GM21528 (cell line): ENCODE measurements around the gene IL23R.
"Not testable (repeated sequence)": the region's sequence is repeated elsewhere in the genome, so short reads cannot be mapped to it uniquely, and the experiment has no call there.

Experiments
- ATAC-seq: cut with Tn5 transposase; IDR thresholded peaks from one replicate; pipeline ENCODE4 v1.9.1; 2021; ENCODE audit warnings: mild to moderate bottlenecking, moderate library complexity; ENCODE audit not compliant: unreplicated experiment, low FRiP score

IL23R gene

DNA sequence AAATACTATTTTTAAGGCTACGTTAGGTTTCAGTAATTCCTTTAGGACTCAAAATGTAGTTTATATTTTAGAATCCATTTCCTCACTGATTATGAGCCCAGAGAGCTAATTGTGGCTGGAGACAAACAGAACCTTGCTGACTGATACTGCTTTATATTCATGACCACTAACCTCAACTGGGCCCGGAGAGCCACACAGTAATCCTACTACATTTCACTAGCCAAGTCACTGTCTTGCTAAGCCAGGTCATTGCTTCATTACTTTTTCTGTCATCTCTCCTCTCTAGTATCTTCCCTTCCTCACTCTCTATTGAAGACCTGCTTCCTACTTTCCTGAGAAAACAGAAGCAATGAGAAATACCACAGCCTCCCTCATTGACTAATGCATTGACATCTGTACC is 24.7 kb downstream of the IL23R start:
- no peak for ATAC-seq

DNA sequence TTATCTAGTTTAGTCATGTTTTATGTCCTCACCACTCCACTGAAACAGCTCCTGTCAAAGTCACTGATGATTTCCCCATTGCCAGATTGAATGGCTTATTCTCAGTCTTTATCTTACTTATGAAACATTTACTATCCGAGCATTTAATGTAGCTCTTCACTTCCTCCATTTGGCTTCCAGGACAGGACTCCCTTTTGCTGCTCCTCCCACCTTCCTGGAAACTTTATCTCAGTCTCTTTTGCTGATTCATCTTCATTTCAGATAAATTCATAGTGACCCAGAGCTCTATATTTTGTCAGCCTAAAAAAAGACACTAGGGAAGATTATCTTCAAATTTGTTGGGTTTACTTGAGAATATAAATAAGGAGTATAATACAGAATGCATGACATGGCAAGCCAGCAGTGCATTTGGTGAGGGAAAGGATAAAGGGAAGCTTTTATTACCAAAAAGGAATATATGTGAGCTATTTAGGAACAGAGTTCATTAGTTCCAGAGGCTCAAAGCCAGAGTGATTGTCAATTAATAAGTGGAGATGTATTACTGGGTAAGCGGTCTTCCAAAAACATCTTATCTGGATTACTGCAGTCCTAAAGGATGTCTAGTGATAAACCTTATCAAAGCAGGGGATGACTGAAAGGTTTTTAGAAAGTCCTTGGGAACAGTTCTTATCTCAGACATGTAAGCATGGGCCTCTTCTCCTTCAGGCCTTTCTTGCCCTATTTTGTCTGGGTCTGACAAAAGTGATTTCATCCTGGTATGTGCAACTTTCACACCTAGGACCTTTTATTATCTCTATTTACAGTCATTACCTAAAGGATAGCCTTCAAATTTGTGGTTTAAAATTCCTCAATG is 25.6 kb downstream of the IL23R start:
- ATAC-seq: no peak

DNA sequence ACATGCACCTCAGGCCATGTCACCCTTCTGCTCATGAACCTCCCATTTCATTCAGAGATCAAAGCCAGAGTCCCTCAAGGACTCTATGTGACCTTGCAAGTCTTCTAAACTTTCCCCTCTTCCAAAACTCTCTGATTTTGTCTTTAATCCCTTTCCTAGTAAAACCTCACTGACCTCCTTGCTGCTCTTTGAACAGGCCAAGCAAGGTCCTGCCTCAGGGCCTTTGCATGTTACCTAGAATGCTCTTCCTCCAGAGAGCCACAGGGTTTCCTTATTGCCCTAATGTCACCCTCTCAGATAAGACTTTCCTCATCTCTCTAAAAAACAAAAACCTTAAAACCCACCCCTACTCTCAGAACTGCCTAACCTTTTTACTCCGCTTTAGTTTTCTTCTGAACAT is 26.6 kb downstream of the IL23R start:
- no peak for ATAC-seq

DNA sequence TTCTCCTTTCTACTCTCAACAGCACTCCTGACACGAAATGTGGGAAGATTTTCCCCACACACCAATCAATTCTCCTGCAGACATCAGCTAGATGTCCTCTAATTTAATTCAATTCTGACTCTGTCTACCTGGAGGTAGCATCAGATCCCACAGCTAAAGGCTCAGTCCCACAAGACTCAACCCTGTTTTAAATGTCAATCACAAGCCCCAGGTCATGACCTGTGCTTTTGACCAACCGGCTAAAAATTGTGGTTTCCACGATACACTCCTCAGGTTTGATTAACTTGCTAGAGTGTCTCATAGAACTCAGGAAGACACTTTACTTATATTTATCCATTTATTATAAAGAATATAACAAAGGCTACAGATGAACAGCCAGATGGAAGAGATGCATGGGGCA is 27.4 kb downstream of the IL23R start:
- ATAC-seq: peak; percentile 21

DNA sequence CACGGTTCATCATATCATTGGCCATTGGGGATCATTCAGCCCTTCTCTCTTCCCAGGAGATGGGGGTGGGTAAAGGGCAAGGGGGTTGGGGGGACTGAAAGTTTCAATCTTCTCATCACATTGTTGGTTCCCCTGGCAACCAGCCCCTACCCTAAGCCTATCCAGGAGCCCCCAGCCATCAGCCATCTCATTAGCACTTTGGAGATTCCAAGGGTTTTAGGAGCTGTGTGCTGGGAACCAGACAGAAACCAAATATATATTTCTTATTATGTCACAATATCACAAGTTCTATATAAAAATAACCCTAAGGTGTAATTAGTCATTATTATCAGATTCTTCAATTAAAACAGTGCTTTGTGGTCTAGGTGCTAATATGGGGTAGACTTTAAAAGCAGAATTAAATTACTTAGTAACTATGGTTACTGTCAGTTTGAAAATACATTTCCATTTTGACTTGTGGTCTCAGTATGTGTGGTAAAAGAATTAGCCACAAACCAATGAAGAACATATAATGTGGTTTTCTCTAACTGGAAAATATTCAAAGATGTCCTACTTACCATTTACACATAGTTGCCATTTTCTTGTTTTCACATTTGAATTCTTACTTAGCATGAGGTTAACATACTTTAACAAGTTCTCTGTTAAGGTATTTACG is 28.1 kb downstream of the IL23R start:
- peak; percentile 72 for ATAC-seq

DNA sequence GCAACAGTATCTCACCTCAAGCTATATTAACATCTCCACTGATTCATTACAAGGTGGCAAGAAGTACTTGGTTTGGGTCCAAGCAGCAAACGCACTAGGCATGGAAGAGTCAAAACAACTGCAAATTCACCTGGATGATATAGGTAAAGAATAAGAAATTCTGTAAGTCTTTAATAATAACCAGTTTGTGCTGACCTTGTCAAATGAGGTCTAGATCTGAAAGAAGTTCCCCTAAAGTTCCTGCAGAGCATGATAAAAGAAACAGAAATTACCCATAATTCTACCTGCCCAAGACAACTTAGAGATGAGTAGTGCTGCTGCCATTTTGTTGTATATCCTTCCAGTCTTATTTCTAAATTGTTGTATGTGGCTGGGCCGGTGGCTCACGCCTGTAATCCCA is 34.5 kb downstream of the IL23R start:
- no peak for ATAC-seq

DNA sequence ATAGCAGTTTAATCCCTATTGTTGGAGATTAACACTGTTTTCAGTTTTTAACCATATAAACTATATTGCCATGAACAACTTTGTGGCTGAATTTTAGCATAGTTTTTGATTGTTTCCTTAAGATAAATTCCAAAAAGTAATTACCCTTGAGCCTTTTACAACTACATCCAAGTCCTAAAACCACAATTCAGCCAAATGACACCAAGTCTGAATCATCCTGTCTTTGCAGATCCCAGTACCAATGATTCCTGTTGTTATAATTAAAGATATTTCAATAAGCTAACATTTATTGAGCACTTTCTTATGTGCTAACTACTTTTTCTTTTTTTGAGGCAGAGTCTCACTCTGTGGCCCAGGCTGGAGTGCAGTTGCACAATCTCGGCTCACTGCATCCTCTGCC is 35.6 kb downstream of the IL23R start:
- no peak for ATAC-seq

DNA sequence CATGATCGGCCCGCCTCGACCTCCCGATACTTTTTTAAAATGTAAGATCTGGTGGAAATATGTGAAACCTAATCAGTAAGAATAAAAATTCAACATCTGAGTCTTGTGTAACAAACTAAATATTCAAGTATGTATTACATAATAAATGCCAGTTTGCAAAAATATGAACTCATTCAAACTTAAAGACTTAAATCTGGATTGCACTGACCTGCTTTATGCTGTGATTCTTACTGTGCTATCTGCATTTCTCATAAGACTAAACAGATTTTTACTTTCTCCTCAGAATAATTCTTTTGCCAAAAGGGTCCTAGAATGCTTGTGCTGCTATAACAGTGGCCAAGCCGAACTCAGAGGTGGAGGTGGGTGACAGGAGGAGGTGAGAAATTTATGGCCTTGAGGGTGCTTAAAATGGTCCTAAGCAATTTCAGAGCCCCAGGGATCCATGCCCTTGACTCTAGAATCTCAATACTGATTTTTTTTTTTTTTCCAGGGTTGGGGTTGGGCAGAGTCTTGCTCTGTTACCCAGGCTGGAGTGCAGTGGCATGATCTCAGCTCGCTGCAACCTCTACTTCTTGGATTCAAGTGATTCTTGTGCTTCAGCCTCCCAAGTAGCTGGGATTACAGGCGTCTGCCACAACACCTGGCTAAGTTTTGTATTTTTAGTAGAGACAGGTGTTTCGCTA is 38.2 kb downstream of the IL23R start:
- ATAC-seq: no peak

DNA sequence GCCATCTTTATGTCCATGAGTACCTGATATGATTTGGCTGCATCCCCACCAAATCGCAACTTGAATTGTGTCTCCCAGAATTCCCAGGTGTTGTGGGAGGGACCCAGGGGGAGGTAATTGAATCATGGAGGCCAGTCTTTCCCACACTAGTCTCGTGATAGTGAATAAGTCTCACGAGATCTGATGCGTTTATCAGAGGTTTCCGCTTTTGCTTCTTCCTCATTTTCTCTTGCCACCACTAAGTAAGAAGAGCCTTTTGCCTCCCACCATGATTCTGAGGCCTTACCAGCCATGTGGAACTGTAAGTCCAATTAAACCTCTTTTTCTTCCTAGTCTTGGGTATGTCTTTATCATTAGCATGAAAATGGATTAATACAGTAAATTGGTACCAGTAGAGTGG is 41.1 kb downstream of the IL23R start:
- not testable (repeated sequence) for ATAC-seq

DNA sequence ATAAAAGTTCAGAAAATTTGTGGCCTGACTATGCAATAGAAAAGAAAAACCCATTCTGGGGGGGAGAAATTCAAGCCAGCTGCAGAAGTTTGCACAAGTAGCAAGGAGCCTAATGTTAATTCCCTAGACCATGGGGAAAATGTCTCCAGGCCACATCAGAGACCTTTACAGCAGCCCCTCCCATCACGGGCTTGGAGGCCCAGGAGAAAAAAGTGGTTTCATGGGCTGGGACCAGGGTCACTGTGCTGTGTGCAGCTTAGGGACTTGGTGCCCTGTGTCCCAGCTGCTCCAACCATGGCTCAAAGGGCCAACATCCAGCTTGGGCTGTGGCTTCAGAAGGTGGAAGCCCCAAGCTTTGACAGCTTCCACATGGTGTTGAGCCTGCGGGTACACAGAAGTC is 42.0 kb downstream of the IL23R start:
- no peak for ATAC-seq

DNA sequence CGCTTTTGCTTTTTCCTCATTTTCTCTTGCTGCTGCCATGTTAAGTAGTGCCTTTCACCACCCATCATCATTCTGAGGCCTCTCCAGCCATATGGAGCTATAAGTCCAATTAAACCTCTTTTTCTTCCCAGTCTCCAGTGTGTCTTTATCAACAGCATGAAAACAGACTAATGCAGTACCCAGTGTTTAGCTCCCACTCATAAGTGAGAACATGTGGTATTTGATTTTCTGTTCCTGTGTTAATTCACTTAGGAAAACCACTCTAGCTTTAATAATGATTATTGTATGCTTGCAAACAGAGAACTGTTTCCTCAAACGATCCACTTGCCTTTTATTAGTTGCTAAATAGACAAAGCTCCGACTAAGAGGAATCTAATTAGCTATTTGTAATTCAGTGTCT is 43.3 kb downstream of the IL23R start:
- no peak for ATAC-seq

DNA sequence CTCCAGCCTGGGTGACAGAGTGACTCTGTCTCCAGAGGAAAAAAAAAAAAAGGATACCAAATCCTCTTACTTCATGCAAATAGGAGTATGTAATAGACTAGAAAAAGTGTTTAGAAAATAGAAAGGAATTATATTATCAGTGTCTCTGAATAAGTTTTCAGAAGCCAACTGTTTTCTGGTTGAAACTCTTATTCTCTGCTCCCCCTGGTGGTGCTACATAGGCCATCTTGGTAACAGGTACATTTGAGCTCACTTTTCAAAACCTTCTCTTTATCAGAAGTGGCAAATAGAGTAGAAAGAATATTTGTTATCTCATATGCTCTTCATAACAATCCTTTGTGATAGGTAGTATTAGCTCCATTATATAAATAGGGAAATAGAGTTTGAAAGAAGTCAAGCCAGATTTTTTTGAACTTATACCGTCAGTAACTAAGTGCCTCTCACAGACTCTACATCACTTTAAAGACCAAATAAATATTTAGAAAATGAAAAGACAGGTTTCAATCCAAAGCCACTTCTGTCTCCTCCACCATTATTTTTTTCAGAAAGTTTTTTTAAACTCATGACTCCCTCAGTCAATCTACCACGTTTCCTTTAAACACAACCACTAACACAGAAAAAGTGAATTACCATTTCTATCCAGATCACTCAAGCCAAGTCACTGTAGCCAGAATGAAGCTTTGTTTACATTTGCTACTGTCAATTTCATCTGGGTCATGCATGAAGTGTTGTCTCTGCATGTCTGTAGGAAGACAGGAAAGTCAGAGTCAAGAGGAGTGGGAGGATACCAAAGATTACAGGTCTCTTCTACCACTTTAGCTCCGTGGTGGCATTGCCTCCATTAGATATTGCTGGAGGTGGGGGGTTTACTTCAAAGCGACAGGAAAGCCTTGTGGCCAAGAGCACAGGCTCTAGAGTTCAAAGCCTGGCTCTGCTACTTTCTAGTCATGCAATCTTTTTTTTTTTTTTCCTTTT is 45.6 kb downstream of the IL23R start:
- ATAC-seq: no peak

DNA sequence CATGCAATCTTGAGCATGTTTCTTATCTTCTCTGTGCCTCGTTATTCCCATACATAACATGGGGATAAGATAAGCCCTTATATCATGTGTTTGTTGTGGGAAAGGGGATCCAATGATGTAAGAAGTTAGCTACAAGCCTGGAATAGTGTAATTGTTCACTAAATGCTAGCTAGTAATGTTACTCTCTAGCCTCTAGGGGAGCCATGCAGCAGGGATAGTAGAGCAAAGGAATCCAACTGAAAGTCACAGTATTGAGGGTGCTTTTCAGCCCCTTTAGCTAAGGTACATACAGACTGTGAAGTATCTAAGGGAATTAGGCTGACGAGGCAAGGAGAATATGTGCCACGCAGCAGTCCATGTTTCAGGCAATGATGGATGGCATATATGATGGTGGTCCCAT is 46.9 kb downstream of the IL23R start:
- ATAC-seq: no peak

DNA sequence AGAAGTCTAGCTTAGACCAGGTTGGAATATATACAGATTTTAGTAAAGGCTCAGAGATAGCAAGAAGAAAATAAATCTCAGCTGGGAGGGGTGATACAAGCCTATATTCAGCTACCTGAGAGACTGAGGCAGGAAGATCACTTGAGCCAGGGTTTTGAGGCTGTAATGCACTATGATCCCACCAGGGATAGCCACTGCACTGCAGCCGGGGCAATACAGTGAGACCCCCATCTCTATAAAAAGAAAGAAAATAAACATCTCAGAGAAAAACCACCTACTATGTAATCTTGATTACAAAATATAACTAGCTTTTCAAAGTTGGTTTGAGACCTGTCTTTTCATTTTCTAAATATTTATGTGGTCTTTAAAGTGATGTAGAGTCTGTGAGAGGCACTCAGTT is 47.7 kb downstream of the IL23R start:
- no peak for ATAC-seq

DNA sequence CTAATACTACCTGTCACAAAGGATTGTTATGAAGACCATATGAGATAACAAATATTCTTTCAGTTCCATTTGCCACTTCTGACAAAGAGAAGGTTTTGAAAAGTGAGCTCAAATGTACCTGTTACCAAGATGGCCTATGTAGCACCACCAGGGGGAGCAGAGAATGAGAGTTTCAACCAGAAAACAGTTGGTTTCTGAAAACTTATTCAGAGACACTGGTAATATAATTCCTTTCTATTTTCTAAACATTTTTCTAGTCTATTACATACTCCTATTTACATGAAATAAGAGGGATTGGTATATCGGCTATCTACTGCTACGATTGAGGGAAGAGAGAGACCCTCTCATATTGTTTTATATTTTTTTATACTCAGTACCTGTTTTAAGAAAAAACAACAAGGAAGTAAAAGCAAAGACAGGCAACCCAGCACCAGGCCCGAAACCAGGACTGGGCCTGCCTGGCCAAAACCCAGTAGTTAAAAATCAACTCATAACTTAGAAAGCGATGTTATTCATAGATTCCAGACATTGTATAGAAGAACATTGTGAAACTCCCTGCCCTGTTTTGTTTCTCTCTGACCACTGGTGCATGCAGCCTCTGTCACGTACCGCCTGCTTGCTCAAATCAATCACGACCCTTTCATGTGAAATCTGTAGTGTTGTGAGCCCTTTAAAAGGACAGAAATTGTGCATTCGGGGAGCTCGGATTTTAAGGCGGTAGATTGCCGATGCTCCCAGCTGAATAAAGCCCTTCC is 48.3 kb downstream of the IL23R start:
- peak; percentile 82 for ATAC-seq

DNA sequence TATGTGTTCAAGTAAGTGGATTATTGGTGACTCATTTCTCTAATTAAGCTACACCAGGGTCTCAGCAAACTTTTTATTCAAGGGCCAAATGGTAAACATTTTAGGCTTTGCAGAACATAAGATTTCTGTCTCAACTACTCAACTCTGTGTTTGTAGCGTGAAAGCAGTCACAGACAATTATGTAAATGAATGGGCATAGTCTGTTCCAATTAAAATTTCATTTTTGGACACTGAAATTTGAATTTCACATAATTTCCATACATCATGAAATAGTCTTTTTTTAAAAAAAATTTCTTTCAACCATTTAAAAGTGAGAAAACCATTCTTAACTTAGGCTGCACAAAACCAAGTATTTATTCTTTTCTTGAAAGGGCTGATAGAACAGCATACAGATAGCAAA is 50.1 kb downstream of the IL23R start:
- no peak for ATAC-seq

DNA sequence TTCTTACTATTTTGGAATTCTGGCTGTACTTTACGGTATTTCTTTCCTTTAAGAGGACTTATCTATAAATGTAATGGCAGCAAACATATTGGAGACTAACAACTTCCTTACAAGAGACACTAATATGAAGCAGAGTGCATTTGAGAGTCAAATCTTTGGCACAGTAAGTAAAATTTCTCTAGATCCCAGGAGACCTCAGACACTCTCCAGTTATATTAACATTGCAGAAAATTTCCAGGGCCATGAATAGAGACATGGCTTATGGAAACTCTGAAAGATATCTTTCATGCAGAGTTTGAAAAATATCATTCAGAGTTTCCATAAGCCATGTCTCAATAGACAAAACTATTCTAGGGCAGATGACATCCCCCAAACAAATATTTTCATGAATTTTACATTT is 51.2 kb downstream of the IL23R start:
- no peak for ATAC-seq

DNA sequence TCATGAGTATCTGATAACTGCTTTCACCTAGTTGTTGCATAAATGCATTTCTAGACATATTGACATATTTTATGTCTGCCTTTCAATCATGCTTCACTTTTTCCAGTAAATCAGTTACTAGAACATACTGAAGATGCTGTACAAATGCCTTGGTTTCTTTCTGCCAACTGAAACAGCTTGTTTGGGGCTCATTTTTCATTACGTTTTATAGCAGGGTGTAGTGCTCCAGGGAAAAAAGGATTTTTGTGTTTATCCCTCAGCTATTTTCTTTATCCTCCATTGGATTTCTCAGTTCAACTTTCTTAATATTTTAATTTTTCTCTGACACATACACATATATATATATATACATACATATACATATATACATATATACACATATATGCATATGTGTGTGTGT is 51.7 kb downstream of the IL23R start:
- ATAC-seq: no peak

DNA sequence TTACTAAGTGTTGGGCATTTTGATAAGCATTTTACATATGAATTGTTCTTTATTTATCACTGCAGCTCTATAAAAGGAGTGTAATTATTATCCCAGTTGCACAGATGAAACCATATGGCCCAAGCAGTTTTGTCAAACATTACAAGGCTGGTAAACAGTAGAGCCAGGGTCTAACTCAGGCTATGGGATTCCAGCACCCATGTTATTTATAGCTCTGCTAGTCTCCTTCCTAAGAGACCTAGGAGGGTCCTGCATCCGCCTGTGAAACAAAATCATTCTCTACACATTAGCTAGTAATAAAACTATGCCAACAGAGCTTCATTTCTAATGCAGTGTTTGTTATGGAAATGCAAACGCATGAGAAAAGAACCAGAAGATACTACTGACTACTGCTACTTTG is 58.6 kb downstream of the IL23R start:
- no peak for ATAC-seq

DNA sequence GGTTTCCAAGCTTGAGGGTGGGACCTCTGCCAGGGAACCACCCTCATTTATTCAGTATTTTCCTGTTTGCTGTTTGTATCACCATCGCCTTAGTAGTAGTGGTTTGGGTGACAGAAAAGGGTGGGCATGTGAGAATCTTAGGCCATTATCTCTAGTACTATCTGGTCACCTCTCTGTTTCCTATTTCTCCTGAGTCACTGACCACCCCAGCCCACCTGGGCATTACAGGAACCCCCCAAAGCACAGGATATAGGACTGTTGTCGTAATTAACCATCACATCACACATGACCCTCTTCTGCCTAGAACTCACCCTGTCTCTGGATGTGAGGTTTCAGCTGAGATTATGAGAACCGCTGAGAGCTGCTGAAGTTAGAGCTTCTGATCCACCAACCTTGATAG is 60.4 kb downstream of the IL23R start:
- ATAC-seq: no peak
